WERI-Rb-1 (cell line): Measurements from ENCODE around the gene CAMKK1.

ENCODE experiments used
- DNase-seq: peaks from one replicate; pipeline ENCODE4 v3.0.0-alpha.2; 2020
- H3K27ac ChIP-seq: fragments of 250-450 bp; sonication (Bioruptor Pico); 2 replicates; pipeline ENCODE4 v1.5.1; 2020; ENCODE audit warnings: mild to moderate bottlenecking, moderate library complexity
- H3K27me3 ChIP-seq: fragments of 250-450 bp; sonication (Bioruptor Pico); 2 replicates; pipeline ENCODE4 v1.5.1; 2021; ENCODE audit warnings: mild to moderate bottlenecking, low read depth, moderate library complexity; ENCODE audit not compliant: insufficient read depth, severe bottlenecking
- H3K36me3 ChIP-seq: fragments of 250-450 bp; sonication (Bioruptor Pico); 2 replicates; pipeline ENCODE4 v1.5.1; 2020; ENCODE audit warnings: mild to moderate bottlenecking, moderate library complexity
- H3K4me3 ChIP-seq: 2 replicates; pipeline ENCODE4 v1.5.1; 2011; ENCODE audit warnings: low read depth, mild to moderate bottlenecking, control low read depth, low read length
- H3K9me3 ChIP-seq: fragments of 250-450 bp; sonication (Bioruptor Pico); 2 replicates; pipeline ENCODE4 v1.5.1; 2021; ENCODE audit warnings: mild to moderate bottlenecking, moderate library complexity; ENCODE audit not compliant: severe bottlenecking
- TF ChIP-seq, protein P1 (sequence below): IDR thresholded peaks from 2 replicates; pipeline ENCODE4 v1.5.1; 2011; ENCODE audit warnings: low read depth, mild to moderate bottlenecking, control low read depth, inconsistent platforms, low read length

Gene CAMKK1

DNA sequence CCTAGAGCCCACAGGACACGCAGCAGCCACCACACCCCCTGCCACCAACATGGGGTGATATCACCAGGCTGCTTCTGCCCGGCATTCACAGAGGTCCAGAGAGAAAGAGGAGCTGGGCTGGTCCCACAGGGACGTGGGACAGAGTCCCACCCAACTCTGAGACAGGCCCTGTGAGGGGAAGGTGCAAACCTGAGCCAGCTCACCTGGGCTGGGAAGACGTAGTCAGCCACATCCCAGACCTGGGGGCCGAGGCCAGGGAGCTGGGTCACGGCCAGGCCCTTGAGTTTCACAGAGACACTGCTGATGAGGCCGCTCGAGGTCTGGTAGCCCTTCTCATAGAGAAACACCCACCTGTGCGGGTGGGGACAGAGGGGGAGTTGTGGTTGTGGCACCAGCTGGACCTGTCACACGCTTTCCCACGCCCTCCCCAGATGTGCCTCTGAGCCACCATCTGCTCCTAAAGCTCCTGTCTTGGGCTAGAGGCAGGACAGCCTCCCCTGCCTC lies 12.2 kb upstream of the CAMKK1 start:
- TF ChIP-seq, protein P1, sequence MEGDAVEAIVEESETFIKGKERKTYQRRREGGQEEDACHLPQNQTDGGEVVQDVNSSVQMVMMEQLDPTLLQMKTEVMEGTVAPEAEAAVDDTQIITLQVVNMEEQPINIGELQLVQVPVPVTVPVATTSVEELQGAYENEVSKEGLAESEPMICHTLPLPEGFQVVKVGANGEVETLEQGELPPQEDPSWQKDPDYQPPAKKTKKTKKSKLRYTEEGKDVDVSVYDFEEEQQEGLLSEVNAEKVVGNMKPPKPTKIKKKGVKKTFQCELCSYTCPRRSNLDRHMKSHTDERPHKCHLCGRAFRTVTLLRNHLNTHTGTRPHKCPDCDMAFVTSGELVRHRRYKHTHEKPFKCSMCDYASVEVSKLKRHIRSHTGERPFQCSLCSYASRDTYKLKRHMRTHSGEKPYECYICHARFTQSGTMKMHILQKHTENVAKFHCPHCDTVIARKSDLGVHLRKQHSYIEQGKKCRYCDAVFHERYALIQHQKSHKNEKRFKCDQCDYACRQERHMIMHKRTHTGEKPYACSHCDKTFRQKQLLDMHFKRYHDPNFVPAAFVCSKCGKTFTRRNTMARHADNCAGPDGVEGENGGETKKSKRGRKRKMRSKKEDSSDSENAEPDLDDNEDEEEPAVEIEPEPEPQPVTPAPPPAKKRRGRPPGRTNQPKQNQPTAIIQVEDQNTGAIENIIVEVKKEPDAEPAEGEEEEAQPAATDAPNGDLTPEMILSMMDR: no peak
- peak; percentile 72 for DNase-seq
- no peaks in the 10 kb centered on the region for H3K36me3 ChIP-seq
- H3K27me3 ChIP-seq: no peaks in the 10 kb centered on the region
- 0 out of 2 replicates have a peak overlapping the region, but pooled peaks have one; percentile 17 for H3K27ac ChIP-seq
- H3K9me3 ChIP-seq: no peaks in the 10 kb centered on the region
- H3K4me3 ChIP-seq: no peak overlapping the region

DNA sequence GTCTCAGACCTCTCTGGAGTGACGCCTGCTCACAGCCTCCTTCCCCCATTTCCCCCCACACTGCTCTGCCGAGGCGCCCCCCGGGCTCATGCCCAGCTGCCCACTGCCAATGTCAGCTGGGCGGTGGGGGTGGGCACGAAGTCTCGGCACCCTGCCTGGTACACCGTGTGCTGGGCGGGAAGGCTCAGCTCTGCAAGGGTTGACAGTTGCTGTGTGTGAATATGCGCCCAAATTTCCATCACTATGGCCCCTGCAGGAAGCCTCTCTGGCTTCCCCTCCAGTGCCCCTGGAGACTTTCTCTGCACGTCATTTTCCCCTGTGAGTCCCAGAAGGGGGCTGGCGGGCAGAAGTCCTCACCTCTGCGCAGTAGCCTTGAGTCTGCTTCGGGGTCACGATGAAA lies 11.6 kb upstream of the CAMKK1 start:
- H3K9me3 ChIP-seq: no peaks in the 10 kb centered on the region
- H3K36me3 ChIP-seq: no peaks in the 10 kb centered on the region
- no peak overlapping the region for H3K27ac ChIP-seq
- TF ChIP-seq, protein P1: no peak
- H3K4me3 ChIP-seq: no peak overlapping the region
- DNase-seq: no peak
- no peaks in the 10 kb centered on the region for H3K27me3 ChIP-seq

DNA sequence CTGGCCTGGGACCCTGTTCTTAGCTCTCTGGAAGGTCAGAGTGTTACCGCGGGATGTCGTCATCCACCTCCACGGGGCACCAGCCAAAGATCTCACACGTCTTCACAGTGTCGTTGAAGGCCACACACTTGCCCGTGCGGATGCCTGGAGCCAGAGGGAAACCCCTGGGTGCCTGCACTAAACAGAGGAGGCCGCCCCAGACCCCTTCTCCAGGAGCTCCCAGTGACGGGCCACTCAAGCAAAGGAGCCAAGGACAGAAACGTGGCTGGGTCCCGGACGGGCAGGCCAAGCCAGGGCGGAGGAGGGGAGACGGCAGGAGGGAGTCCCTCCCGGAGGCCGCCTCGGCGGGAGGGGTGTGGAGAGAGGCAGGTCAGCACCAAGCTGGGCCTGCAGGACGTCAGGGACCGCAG lies 11.0 kb upstream of the CAMKK1 start:
- TF ChIP-seq, protein P1: no peak
- DNase-seq: no peak
- H3K27me3 ChIP-seq: no peaks in the 10 kb centered on the region
- H3K36me3 ChIP-seq: no peaks in the 10 kb centered on the region
- H3K9me3 ChIP-seq: no peaks in the 10 kb centered on the region
- no peak overlapping the region for H3K4me3 ChIP-seq
- H3K27ac ChIP-seq: no peak overlapping the region

DNA sequence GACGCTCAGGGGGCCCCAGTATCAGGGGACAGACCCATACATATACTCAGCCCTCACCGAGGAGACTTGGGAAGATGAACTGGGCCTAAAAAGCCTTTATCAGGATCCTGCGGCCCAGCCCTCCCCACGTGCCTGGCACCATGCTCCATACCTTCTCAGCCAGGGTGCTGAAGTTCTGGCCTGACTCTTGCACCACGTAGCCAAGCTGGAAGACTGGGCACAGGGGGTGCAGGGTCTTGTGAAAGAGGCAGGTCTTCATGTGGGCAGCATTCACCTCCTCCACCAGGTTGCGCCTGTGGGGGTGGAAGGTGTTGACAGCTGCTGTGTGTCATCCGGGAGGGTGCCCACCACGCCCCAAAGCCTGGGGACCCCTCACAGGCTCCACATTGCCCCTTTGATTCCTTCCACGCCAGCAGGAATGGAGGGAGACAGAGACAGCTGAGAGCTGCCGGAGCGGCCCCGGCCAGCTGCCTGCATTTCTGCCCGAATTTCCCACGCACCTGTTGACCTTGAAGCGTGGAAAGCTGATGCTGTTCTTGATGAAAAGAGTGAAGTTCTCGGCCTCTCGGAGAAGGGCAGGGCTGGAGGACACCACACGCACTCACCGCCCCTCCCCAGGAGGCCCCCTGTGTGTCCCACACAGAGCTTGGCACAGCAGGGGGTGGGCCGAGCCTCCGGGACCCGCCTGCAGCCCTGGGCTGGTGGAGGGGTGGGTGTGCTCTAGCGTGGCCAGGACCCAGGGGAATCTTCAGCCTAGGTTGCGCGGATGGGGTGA lies 10.4 kb upstream of the CAMKK1 start:
- H3K27ac ChIP-seq: no peak overlapping the region
- H3K4me3 ChIP-seq: no peak overlapping the region
- H3K9me3 ChIP-seq: no peaks in the 10 kb centered on the region
- no peak for DNase-seq
- H3K27me3 ChIP-seq: no peaks in the 10 kb centered on the region
- TF ChIP-seq, protein P1: no peak
- H3K36me3 ChIP-seq: no peaks in the 10 kb centered on the region

DNA sequence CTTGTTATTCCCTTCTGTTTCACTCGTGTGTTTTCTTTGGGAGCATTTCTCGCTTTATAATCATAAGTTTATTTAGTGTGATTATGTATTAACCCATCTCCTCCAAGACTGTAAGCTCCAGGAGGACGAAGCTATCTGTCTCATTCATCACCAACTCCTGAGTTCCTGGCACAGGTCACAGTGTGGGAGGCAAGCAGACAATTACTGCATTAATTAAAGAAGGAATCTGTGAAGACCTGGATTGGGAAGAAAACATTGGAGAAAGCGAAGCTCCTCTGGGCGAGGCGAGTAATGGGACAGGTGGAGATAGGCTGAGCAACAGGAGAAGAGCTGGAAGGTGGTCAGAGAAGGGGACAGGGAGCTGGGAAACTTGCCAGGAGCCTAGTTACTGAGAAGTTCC lies 7.8 kb upstream of the CAMKK1 start:
- no peak overlapping the region for H3K4me3 ChIP-seq

More for the DNA sequence above, 7.8 kb upstream of the CAMKK1 start:
- TF ChIP-seq, protein P1: no peak
- Histone ChIP-seq H3K36me3 (no peaks in the 10 kb centered on the region), H3K27me3 (no peaks in the 10 kb centered on the region), H3K27ac (no peak overlapping the region), H3K9me3 (no peaks in the 10 kb centered on the region)
- DNase-seq: no peak
